Stimulated activated CD8-positive, alpha-beta memory T cell treated with anti-CD3 and anti-CD28 coated beads, Interleukin-15, amount 100 ng/mL, for 4 hours (primary cell): ENCODE data around the gene ADGRG3.
"Not testable (repeated sequence)": the region's sequence is repeated elsewhere in the genome, so short reads cannot be mapped to it uniquely, and the experiment has no call there.

ENCODE experiments used
- DNase-seq, 2 donors: peaks; one replicate each; pipeline ENCODE4 v3.0.0-alpha.2; 2020; ENCODE audit warnings: low read depth in 2 of 2

ADGRG3 gene

GRCh38 chr16:57663917-57664661 lies 4.0 kb upstream of the ADGRG3 start:
- no peak for DNase-seq

- DNase-seq: no peak
These were observed 3.5 kb upstream of the ADGRG3 start for GRCh38 chr16:57664662-57665025.

- no peak for DNase-seq
These were observed 2.6 kb upstream of the ADGRG3 start for GRCh38 chr16:57665541-57665940.

DNA sequence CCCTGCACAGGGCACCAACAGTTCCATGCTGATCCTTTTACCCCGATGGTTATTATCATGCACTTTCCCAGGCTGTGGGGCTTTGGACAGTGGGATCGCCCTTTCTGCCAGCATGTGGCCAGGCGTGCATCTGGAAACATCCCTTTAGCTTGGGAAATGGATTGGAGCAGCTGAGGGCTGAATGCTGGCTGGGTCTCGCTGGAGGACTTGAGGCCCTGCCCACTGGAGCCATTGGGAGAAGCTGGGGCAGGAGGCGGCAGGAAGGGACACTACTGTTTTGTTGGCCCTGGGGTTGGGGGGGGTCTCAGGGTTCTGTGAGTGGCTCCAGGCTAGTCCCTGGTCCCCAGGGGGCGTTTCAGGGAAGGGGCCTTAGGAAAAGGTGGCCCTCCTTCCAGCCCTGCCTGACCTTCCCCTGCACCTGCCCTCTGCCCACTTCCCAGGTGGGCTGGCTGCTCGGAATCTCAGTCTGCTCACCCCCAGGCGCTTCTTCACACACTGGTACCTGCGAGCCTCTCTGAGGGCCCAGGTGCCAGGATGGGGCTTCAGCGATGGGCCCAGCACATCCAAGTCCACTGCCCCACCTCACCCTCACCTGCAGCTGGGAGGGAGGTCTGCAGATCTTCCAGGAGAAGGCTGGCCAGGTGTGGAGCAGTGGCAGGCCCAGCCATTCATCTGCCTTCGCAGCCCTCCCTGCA lies 1.6 kb upstream of the ADGRG3 start:
- DNase-seq: no peak

GRCh38 chr16:57667048-57667525 lies 1.0 kb upstream of the ADGRG3 start:
- no peak for DNase-seq

- DNase-seq: peak in 1 of 2 donors; percentile 4
These were observed 412 bp upstream of the ADGRG3 start for GRCh38 chr16:57667526-57668262.

GRCh38 chr16:57668630-57669475 lies 747 bp downstream of the ADGRG3 start:
- DNase-seq: no peak

- no peak for DNase-seq
These were observed 1.5 kb downstream of the ADGRG3 start for GRCh38 chr16:57669476-57670162.

- no peak for DNase-seq
These were observed 2.1 kb downstream of the ADGRG3 start for GRCh38 chr16:57670196-57670595.

- DNase-seq: not testable (repeated sequence)
These were observed 3.3 kb downstream of the ADGRG3 start for GRCh38 chr16:57671451-57671850.

- DNase-seq: no peak
These were observed 4.3 kb downstream of the ADGRG3 start for GRCh38 chr16:57672416-57672815.

DNA sequence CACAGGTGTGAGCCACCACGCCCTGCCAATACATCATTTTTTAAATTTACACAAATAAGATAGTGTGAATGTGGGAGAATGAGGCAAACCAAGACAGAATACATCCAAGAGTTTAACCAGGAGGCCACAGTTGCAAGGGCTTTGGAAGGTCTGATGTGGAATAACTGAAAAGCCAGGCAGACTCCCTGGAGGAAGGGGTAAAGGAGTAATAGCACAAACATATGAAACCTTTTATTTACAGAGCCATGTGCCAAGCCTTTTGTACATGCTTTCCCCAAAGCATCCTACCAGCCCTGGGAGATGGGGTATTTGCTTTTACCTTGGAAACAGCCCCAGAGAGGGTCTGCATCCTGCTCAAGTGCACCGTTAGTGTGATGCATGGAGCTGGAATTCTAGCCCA lies 4.7 kb downstream of the ADGRG3 start:
- no peak for DNase-seq

DNA sequence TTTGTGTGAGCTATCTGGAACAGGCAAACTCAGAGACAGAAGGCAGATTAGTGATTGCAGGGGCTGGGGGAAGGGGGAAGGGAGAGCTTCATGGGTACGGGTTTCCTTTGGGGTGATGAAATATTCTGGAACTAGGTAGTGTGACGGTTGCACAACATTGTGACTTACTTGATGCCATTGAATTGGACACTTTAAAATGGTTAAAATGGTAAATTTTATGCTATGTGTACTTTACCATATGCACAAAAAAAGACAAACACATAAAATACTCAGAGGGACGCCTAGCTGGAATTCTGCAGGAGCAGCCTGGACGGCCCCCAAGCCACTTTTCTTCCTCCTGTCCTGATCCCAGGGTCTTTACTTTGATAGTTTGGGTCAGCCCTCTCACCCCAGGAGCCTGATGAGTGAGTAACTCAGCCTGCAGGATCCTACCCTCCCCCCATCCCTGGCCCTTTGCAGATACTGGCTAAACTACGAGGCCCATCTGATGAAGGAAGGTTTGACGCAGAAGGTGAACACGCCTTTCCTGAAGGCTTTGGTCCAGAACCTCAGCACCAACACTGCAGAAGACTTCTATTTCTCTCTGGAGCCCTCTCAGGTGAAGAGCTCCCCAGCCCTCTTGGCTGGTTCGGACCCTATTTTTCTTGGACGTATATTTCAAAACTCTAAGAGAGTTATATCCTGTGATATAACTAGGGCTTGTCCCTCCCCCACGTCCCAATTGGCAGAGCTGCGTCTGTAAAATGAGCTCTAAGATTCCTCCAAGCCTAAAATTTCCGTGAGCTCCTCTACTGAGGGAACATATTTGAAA lies 7.8 kb downstream of the ADGRG3 start:
- DNase-seq: no peak

DNA sequence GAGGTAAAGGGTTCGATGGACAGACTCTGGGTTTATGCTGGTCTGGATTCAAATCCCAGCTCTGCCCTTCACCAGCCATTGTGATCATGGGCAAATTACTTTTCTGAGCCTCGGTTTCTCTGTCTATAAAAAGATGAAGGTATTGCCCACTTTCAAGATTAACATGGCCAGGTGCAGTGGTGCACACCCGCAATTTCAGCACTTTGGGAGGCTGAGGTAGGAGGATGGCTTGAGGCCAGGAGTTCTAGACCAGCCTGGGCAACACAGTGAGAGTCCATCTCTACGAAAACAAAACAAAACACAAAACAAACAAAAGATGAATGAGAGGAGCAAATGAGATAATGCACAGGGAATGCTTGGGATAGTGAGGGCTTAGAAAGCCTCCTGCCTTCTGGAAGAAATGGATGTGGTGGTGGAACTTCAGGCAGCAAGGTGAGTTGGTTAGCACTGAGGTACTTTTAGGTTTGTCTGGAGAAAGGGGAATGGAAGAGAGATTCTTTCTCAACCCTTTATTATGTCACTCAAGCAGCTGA lies 8.5 kb downstream of the ADGRG3 start:
- DNase-seq: no peak

- DNase-seq: no peak
These were observed 9.7 kb downstream of the ADGRG3 start for GRCh38 chr16:57677622-57678369.

- DNase-seq: no peak
These were observed 10.9 kb downstream of the ADGRG3 start for GRCh38 chr16:57679016-57679415.

DNA sequence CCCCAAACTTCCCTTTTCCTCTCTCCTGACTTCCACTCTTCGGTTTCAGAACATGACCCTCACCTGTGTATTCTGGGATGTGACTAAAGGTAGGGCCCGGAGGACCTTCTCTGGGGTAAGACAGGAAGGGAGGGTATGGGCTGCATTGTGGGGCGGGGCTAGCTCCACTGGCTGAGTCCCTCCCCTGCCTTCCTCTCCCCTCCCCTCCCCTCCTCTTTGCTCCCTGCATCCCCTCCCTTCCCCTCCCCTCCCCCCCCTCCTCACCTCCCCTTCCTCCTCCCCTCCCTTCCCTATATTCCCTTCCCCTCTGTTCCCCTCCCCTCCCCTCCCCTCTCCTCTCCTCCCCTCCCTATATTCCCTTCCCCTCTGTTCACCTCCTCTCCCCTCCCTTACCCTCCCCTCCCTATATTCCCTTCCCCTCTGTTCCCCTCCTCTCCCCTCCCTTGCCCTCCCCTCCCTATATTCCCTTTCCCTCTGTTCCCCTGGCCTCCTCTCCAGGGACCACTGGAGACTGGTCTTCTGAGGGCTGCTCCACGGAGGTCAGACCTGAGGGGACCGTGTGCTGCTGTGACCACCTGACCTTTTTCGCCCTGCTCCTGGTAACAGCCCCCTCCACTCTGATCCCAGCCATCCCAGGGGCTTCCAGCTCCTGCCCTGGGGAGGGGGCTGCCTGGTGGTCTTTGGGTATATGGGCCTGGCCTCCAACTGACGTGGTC lies 11.8 kb downstream of the ADGRG3 start:
- no peak for DNase-seq

GRCh38 chr16:57680842-57681375 lies 12.8 kb downstream of the ADGRG3 start:
- DNase-seq: no peak
